ENCODE data around the gene PRR13. TPM values are rescaled to one million over a fixed set of nuclear protein-coding genes. Genes with fewer than 3 reads are reported as not detected.

Gene PRR13
- total and polyA plus RNA-seq, 2 donors (not counting 1 experiment from before 2014, with no cell fraction given) = 108 to 213 TPM

- 93% methylated on average over 7 of the region's 11 CpGs for WGBS (ENCODE audit: insufficient coverage)
- no peak overlapping the region for H3K4me3 Mint-ChIP-seq
- ChIA-PET POLR2A (interaction anchor here (1.0 kb wide), 1 partner anchor 76 kb away, joined by 3 read pairs; the partner anchor contains the start of gene TARBP2), CTCF (interaction anchor here (0.6 to 9.5 kb wide), 4 partner anchors 44 to 155 kb away, joined by 4 to 384 read pairs (median 5); no protein-coding TSS in a partner anchor)
- no peaks in the 10 kb centered on the region for H3K9me3 ChIP-seq (ENCODE audit: control extremely low read depth in 1 of 3, control insufficient read depth in 2 of 3, insufficient read depth in 1 of 3, low read length in 2 of 3)
- no peaks in the 10 kb centered on the region for H3K27me3 ChIP-seq (replicated peaks in 1 of 4; ENCODE audit: control extremely low read depth in 1 of 4, control insufficient read depth in 3 of 4, insufficient read depth in 4 of 4, low read length in 3 of 4)
- H3K4me3 ChIP-seq (ENCODE audit: control extremely low read depth in 1 of 5, extremely low read depth in 1 of 5, insufficient read depth in 1 of 5, low read depth in 2 of 5, low read length in 4 of 5) = no peak overlapping the region
- H3K9me3 Mint-ChIP-seq (ENCODE audit: insufficient read depth) = no peaks in the 10 kb centered on the region
- H3K4me1 Mint-ChIP-seq = peaks cover 7% of the 10 kb centered on the region
- no peak overlapping the region for H3K27ac Mint-ChIP-seq
- H3K36me3 ChIP-seq (replicated peaks in 1 of 2; ENCODE audit: control extremely low read depth in 1 of 2, control insufficient read depth in 1 of 2, extremely low read depth in 1 of 2, insufficient read depth in 2 of 2, low read length in 1 of 2) = no peaks in the 10 kb centered on the region
- no peak for DNase-seq
- H4K20me1 ChIP-seq (ENCODE audit: control insufficient read depth, insufficient read depth, low read length, poor library complexity, severe bottlenecking) = no peaks in the 10 kb centered on the region
- TF ChIP-seq EZH2 (IDR thresholded peaks at IDR 0.05; ENCODE audit: borderline replicate concordance, insufficient read depth, low read depth, low read length, poor library complexity, severe bottlenecking) (no peak), CTCF (IDR thresholded peaks at IDR 0.05) (no peak)
- H3K9ac ChIP-seq (ENCODE audit: low read length) = no peak overlapping the region
- H3K4me1 ChIP-seq (ENCODE audit: control insufficient read depth in 2 of 2, insufficient read depth in 2 of 2, low read length in 2 of 2) = peaks cover 4 to 9% of the 10 kb centered on the region in 2 donors
- intact Hi-C loops (cut with micrococcal nuclease) = no loop called here
- ATAC-seq (ENCODE audit: low read depth) = no peak
- no peak overlapping the region for H2AFZ ChIP-seq (ENCODE audit: insufficient read depth, low read depth, low read length, poor library complexity, severe bottlenecking)
- H3K27ac ChIP-seq (ENCODE audit: low read length in 2 of 2) = no peak overlapping the region
- no peak overlapping the region for H3K4me2 ChIP-seq (replicated peaks; ENCODE audit: low read depth, low read length, poor library complexity, severe bottlenecking)
- H3K27me3 Mint-ChIP-seq = no peaks in the 10 kb centered on the region
- H3K79me2 ChIP-seq (ENCODE audit: control insufficient read depth, insufficient read depth, low read length) = no peaks in the 10 kb centered on the region
These were observed 15.9 kb upstream of the PRR13 start for GRCh38 chr12:53425515-53426150.

- DNase-seq (no peak), ATAC-seq (ENCODE audit: low read depth) (no peak)
- Histone ChIP-seq H3K4me3 (ENCODE audit: control extremely low read depth in 1 of 5, extremely low read depth in 1 of 5, insufficient read depth in 1 of 5, low read depth in 2 of 5, low read length in 4 of 5) (no peak overlapping the region), H4K20me1 (ENCODE audit: control insufficient read depth, insufficient read depth, low read length, poor library complexity, severe bottlenecking) (no peaks in the 10 kb centered on the region), H3K9ac (ENCODE audit: low read length) (no peak overlapping the region), H3K27me3 (replicated peaks in 1 of 4; ENCODE audit: control extremely low read depth in 1 of 4, control insufficient read depth in 3 of 4, insufficient read depth in 4 of 4, low read length in 3 of 4) (no peaks in the 10 kb centered on the region), H3K9me3 (ENCODE audit: control extremely low read depth in 1 of 3, control insufficient read depth in 2 of 3, insufficient read depth in 1 of 3, low read length in 2 of 3) (no peaks in the 10 kb centered on the region), H3K79me2 (ENCODE audit: control insufficient read depth, insufficient read depth, low read length) (no peaks in the 10 kb centered on the region), H3K4me2 (replicated peaks; ENCODE audit: low read depth, low read length, poor library complexity, severe bottlenecking) (no peak overlapping the region), H2AFZ (ENCODE audit: insufficient read depth, low read depth, low read length, poor library complexity, severe bottlenecking) (no peak overlapping the region), H3K4me1 (ENCODE audit: control insufficient read depth in 2 of 2, insufficient read depth in 2 of 2, low read length in 2 of 2) (no peaks in the 10 kb centered on the region), H3K36me3 (replicated peaks in 1 of 2; ENCODE audit: control extremely low read depth in 1 of 2, control insufficient read depth in 1 of 2, extremely low read depth in 1 of 2, insufficient read depth in 2 of 2, low read length in 1 of 2) (no peaks in the 10 kb centered on the region), H3K27ac (ENCODE audit: low read length in 2 of 2) (no peak overlapping the region)
- Mint-ChIP-seq H3K4me1 (no peaks in the 10 kb centered on the region), H3K27ac (no peak overlapping the region), H3K9me3 (ENCODE audit: insufficient read depth) (no peaks in the 10 kb centered on the region), H3K27me3 (no peaks in the 10 kb centered on the region), H3K4me3 (no peak overlapping the region)
- POLR2A ChIA-PET = no interaction called here
- CTCF ChIA-PET = interaction anchor here (1.3 to 9.5 kb wide), 2 partner anchors 23 to 78 kb away, joined by 4 to 384 read pairs; no protein-coding TSS in a partner anchor
- WGBS (ENCODE audit: insufficient coverage) = no CpG with 5 or more reads among the region's 7 CpGs
- TF ChIP-seq CTCF (IDR thresholded peaks at IDR 0.05) (no peak), EZH2 (IDR thresholded peaks at IDR 0.05; ENCODE audit: borderline replicate concordance, insufficient read depth, low read depth, low read length, poor library complexity, severe bottlenecking) (no peak)
- intact Hi-C loops (cut with micrococcal nuclease) = no loop called here
These were observed 13.5 kb upstream of the PRR13 start for GRCh38 chr12:53427905-53428594.
